HCT116 (cell line): ENCODE results near the gene USP3.

Experiments
- CTCF ChIP-seq, 3 experiments: fragments of 200-600 bp in 1 of 3; sonication (generic) in 1 of 3; IDR thresholded peaks in 2 of 3; conservative IDR thresholded peaks in 1 of 3; 2 replicates each; pipeline ENCODE4 v1.5.1; 2012 to 2017; ENCODE audit warnings: low read depth in 2 of 3, low read length in 2 of 3, antibody characterized with exemption in 1 of 3, borderline replicate concordance in 1 of 3, control low read depth in 1 of 3, mild to moderate bottlenecking in 1 of 3, mixed read lengths in 1 of 3, mixed run types in 1 of 3, moderate library complexity in 1 of 3; ENCODE audit not compliant: insufficient read depth in 1 of 3
- EZH2 ChIP-seq: fragments of 200-600 bp; sonication (generic); IDR thresholded peaks from 2 replicates; pipeline ENCODE4 v1.6.1; 2017; ENCODE audit warnings: antibody characterized with exemption, mixed run types
- FOSL1 ChIP-seq: IDR thresholded peaks from 2 replicates; pipeline ENCODE4 v1.6.1; 2012; ENCODE audit warnings: low read depth
- MAX ChIP-seq: IDR thresholded peaks from 2 replicates; pipeline ENCODE4 v1.6.1; 2012
- POLR2A ChIP-seq: IDR thresholded peaks from 2 replicates; pipeline ENCODE4 v1.7.0; 2011; ENCODE audit warnings: borderline replicate concordance; ENCODE audit not compliant: insufficient read depth, insufficient read length; ENCODE audit errors: extremely low read depth
- POLR2AphosphoS5 ChIP-seq: IDR thresholded peaks from 2 replicates; pipeline ENCODE4 v1.6.1; 2011; ENCODE audit warnings: mild to moderate bottlenecking, low read depth, low read length, moderate library complexity
- SP1 ChIP-seq: IDR thresholded peaks from 2 replicates; pipeline ENCODE4 v1.6.1; 2012; ENCODE audit warnings: low read depth
- TCF7L2 ChIP-seq: IDR thresholded peaks from 2 replicates; pipeline ENCODE4 v1.7.0; 2011; ENCODE audit warnings: borderline replicate concordance, inconsistent platforms; ENCODE audit not compliant: insufficient read depth, insufficient read length; ENCODE audit errors: extremely low read depth
- ZNF274 ChIP-seq: fragments of 200-500 bp; sonication (Bioruptor generic); IDR thresholded peaks from 2 replicates; pipeline ENCODE4 v1.6.1; 2014; ENCODE audit warnings: mild to moderate bottlenecking, low read depth, low read length, inconsistent platforms

GRCh38 chr15:63523306-63523990 lies 19.1 kb downstream of the USP3 start:
- TF ChIP-seq CTCF (IDR thresholded peaks at IDR 0.05 in 2 of 3, conservative IDR thresholded peaks at IDR 0.05 in 1 of 3; ENCODE audit: borderline replicate concordance in 1 of 3, insufficient read depth in 1 of 3, low read depth in 2 of 3, low read length in 2 of 3) (no peak), SP1 (no peak), FOSL1 (no peak), EZH2 (no peak), MAX (no peak), POLR2A (no peak), TCF7L2 (no peak), POLR2AphosphoS5 (no peak), ZNF274 (no peak)
